ENCODE data around the gene CENPE. TPM values are rescaled to one million over a fixed set of nuclear protein-coding genes. Genes with fewer than 3 reads are reported as not detected.

CENPE gene
- total and polyA plus RNA-seq, 11 donors = 0.06 to 7.7 (median 0.32) TPM

GRCh38 chr4:103100691-103101090 is 97.5 kb downstream of the CENPE start:
- intact Hi-C loops (cut with DNase I) = loop anchor here in 2 of 10 donors (5.0 to 10.0 kb wide), 2 partner anchors 648 to 666 kb away; no protein-coding TSS in a partner anchor
- WGBS, 4 donors = 61 to 67% (median 62%) methylated on average over 5 of the region's 5 CpGs

GRCh38 chr4:103099691-103100392 is 98.3 kb downstream of the CENPE start, which contains the start of gene BDH2:
Gene BDH2, minus strand, starts transcription at chr4:103099834. Its CDS starts 3,580 bp downstream, at chr4:103096254.
- WGBS, 4 donors = 9 to 10% (median 10%) methylated on average over 11 of the region's 11 CpGs
- DNase-seq = peak in 3 of 5 donors; percentile 39 to 64 (median 58)

More at GRCh38 chr4:103100691-103101090, 97.5 kb downstream of the CENPE start:
- H3K9me3 ChIP-seq = no peaks in the 10 kb centered on the region
- no peak overlapping the region for H3K27ac ChIP-seq
- no peaks in the 10 kb centered on the region for H3K36me3 ChIP-seq
- DNase-seq (no peak), ATAC-seq (no peak)
- H3K4me3 ChIP-seq = no peak overlapping the region
- peaks cover 0 to 32% (median 10%) of the 10 kb centered on the region in 12 donors for H3K4me1 ChIP-seq
- TF ChIP-seq CTCF (IDR thresholded peaks at IDR 0.05) (no peak), POLR2A (IDR thresholded peaks at IDR 0.05) (no peak)
- no peaks in the 10 kb centered on the region for H3K27me3 ChIP-seq

GRCh38 chr4:103098756-103099440 is 99.2 kb downstream of the CENPE start:
- Histone ChIP-seq H3K4me3 (peak overlapping the region; percentile 41 to 68 (median 56)), H3K27me3 (no peaks in the 10 kb centered on the region), H3K4me1 (peaks cover 0 to 32% (median 10%) of the 10 kb centered on the region in 12 donors), H3K9me3 (no peaks in the 10 kb centered on the region), H3K27ac (peak overlapping the region; percentile 31 to 77 (median 62)), H3K36me3 (peaks cover 0 to 13% (median 3%) of the 10 kb centered on the region in 9 donors)
- peak in 2 of 4 donors; percentile 35 to 42 for ATAC-seq
- intact Hi-C loops (cut with DNase I) = loop anchor here (2.0 to 10.0 kb wide), 15 partner anchors 52 to 664 kb away; partner anchors contain the start of genes SLC9B1 (in 2 of the 10) and NFKB1 (in 1 of the 10)
- TF ChIP-seq CTCF (IDR thresholded peaks at IDR 0.05) (no peak), POLR2A (IDR thresholded peaks at IDR 0.05) (no peak)
- 7 to 16% (median 11%) methylated on average over 4 of the region's 4 CpGs for WGBS, 4 donors
- DNase-seq = no peak

More at GRCh38 chr4:103099691-103100392, 98.3 kb downstream of the CENPE start, which contains the start of gene BDH2:
- Histone ChIP-seq H3K4me1 (peaks cover 0 to 32% (median 10%) of the 10 kb centered on the region in 12 donors), H3K9me3 (no peaks in the 10 kb centered on the region), H3K36me3 (peaks cover 0 to 4% (median 0%) of the 10 kb centered on the region in 9 donors), H3K27me3 (no peaks in the 10 kb centered on the region), H3K4me3 (peak within 1 kb of the TSS; percentile 41 to 68 (median 56)), H3K27ac (peak within 1 kb of the TSS; percentile 31 to 77 (median 62))
- peak; percentile 91 to 98 (median 96) for ATAC-seq
- TF ChIP-seq CTCF (IDR thresholded peaks at IDR 0.05) (peak; percentile 66 to 84 (median 78)), POLR2A (IDR thresholded peaks at IDR 0.05) (no peak)
- intact Hi-C loops (cut with DNase I) = loop anchor here (2.0 to 10.0 kb wide), 16 partner anchors 53 to 665 kb away; partner anchors contain the start of genes SLC9B1 (in 2 of the 10) and NFKB1 (in 1 of the 10)

Measured in heart left ventricle (tissue), 16 donors.